ENCODE results near the gene BBS9. TPM values are rescaled to one million over a fixed set of nuclear protein-coding genes. Genes with fewer than 3 reads are reported as not detected.

BBS9 gene
- total and polyA plus RNA-seq, 2 donors (not counting 3 experiments of a cell fraction or from before 2014, with no cell fraction given): 5.7 to 17.4 TPM

- Histone ChIP-seq H3K27me3 (ENCODE audit: control insufficient read depth in 2 of 2, insufficient read depth in 2 of 2, low read length in 2 of 2) (no peaks in the 10 kb centered on the region), H3K79me2 (ENCODE audit: control insufficient read depth, insufficient read depth, low read length) (no peaks in the 10 kb centered on the region), H3K4me2 (ENCODE audit: insufficient read depth, low read length) (no peak overlapping the region), H4K20me1 (replicated peaks; ENCODE audit: control insufficient read depth, extremely low read depth, insufficient read depth, low read length) (no peaks in the 10 kb centered on the region), H3K9ac (replicated peaks; ENCODE audit: extremely low read depth, insufficient read depth, low read length) (no peak overlapping the region), H3K9me1 (replicated peaks; ENCODE audit: control insufficient read depth, extremely low read depth, insufficient read depth, low read length) (no peaks in the 10 kb centered on the region), H3K9me3 (replicated peaks; ENCODE audit: control insufficient read depth, insufficient read depth, low read length) (no peaks in the 10 kb centered on the region), H3K4me3 (replicated peaks in 1 of 3; ENCODE audit: insufficient read depth in 1 of 3, low read depth in 1 of 3, low read length in 3 of 3) (no peak overlapping the region), H2AFZ (ENCODE audit: low read depth, low read length) (no peak overlapping the region), H3K36me3 (ENCODE audit: control insufficient read depth in 2 of 2, extremely low read depth in 1 of 2, insufficient read depth in 2 of 2, low read length in 2 of 2) (no peaks in the 10 kb centered on the region), H3K4me1 (ENCODE audit: control insufficient read depth, extremely low read depth, insufficient read depth, low read length) (no peaks in the 10 kb centered on the region), H3K27ac (ENCODE audit: insufficient read depth, low read depth, low read length) (no peak overlapping the region)
- DNase-seq (ENCODE audit: low read depth, low spot score) (no peak), FAIRE-seq (no peak)
- dilution Hi-C loops (cut with MboI; ENCODE audit: extremely low pct_ligation_motif_present, low sequenced_read_pairs): no loop called here
- no TSS peak for BruUV-seq (replicated peaks)
- POLR2A ChIA-PET: no interaction called here
- intact Hi-C loops (cut with micrococcal nuclease): no loop called here
- TF ChIP-seq MYC (IDR thresholded peaks at IDR 0.05; ENCODE audit: low read depth, low read length) (no peak), GATA2 (IDR thresholded peaks at IDR 0.05; ENCODE audit: insufficient read depth, insufficient read length, low read depth, low read length) (no peak), EZH2 (IDR thresholded peaks at IDR 0.05; ENCODE audit: borderline replicate concordance, low read depth, low read length, severe bottlenecking) (no peak), JUN (IDR thresholded peaks at IDR 0.05; ENCODE audit: borderline replicate concordance, insufficient read depth, insufficient read length, low read depth) (no peak), POLR2AphosphoS5 (IDR thresholded peaks at IDR 0.05; ENCODE audit: insufficient read depth, low read depth, low read length) (no peak), FOS (IDR thresholded peaks at IDR 0.05; ENCODE audit: borderline replicate concordance, insufficient read depth, low read length) (no peak), POLR2A (IDR thresholded peaks at IDR 0.05; ENCODE audit: low read depth, low read length) (no peak), MAX (IDR thresholded peaks at IDR 0.05; ENCODE audit: insufficient read depth, insufficient read length) (no peak), CTCF (IDR thresholded peaks at IDR 0.05; ENCODE audit: extremely low read depth in 1 of 2, insufficient read depth in 1 of 2, low read depth in 1 of 2, low read length in 2 of 2) (no peak)
- CTCF ChIA-PET: interaction anchor here (2.1 kb wide), 1 partner anchor 25 kb away, joined by 4 read pairs; no protein-coding TSS in a partner anchor
Observed at GRCh38 chr7:33210958-33211357, 81.6 kb downstream of the BBS9 start.

All from endothelial cell of umbilical vein (primary cell).